Stimulated activated CD8-positive, alpha-beta memory T cell treated with anti-CD3 and anti-CD28 coated beads, Interleukin-15, amount 100 ng/mL, for 24 hours (primary cell): ENCODE results near the gene GHRL.
"Not testable (repeated sequence)": the region's sequence is repeated elsewhere in the genome, so short reads cannot be mapped to it uniquely, and the experiment has no call there.

Experiments used
- DNase-seq: peaks from one replicate; pipeline ENCODE4 v3.0.0-alpha.2; 2020; ENCODE audit warnings: low read depth

GHRL gene

DNA sequence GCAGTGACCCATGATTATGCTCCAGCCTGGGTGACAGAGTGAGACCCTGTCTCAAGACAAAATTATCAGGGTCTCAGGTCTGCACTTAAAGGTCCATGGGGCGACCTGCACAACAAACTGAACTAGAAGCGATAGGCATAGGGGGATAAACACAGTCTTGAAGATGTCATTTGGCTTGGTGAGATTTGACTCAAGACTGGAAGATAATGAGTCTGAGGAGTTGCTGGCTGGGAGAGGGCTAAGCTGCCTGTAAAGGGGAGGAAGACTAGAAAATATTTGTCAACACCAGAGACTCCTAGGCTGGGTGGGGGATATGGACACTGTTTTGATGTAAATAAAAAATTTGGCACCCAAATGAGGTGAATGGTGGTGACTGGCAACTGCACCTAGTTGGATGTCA, 19.8 kb downstream of the GHRL start:
- no peak for DNase-seq

DNA sequence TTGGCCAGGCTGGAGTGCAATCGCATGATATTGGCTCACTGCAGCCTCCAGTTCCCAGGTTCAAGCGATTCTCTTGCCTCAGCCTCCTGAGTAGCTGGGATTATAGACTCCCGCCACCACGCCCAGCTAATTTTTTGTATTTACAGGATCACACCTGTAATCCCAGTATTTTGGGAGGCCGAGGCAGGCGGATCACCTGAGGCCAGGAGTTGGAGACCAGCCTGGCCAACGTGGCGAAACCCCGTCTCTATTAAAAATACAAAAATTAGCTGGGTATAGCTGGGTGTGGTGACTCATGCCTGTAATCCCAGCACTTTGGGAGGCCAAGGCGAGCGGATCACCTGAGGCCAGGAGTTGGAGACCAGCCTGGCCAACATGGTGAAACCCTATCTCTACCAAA, 20.3 kb downstream of the GHRL start:
- DNase-seq, result not testable (repeated sequence)

DNA sequence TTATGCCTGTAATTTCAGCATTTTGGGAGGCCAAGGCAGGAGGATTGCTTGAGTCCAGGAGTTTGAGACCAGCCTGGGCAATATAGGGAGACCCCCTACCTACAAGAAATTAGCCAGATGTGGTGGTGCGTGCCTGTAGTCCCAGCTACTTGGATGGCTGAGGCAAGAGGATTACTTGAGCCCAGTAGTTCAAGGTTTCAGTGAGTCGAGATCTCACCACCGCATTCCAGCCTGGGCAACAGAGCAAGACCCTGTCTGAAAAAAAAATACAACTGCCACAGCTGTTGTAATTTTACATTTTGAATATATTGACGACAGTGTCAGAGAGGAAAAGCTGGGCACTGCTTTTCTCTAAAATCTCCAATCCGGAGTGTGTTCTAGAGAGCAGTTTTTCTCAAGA, 23.3 kb downstream of the GHRL start:
- no peak for DNase-seq

DNA sequence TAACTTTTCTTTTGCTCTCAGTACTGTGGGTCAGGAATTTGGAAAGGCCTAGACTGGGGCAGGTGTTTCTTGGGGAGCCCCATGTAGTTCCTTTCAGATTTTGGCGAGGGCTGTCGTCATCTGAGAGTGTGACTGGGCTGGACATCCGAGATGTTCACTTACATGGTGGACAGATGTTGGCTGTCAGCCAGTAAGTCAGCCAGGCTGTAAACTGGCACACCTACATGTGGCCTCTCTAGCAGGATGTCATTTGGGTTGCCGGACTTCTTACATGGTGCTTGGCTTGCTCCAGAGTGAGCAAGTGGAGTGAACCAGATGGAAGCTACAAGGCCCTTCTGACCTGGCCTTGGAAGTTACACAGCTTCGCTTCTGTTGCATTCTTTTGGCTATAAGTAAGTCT, 23.8 kb downstream of the GHRL start:
- no peak for DNase-seq

DNA sequence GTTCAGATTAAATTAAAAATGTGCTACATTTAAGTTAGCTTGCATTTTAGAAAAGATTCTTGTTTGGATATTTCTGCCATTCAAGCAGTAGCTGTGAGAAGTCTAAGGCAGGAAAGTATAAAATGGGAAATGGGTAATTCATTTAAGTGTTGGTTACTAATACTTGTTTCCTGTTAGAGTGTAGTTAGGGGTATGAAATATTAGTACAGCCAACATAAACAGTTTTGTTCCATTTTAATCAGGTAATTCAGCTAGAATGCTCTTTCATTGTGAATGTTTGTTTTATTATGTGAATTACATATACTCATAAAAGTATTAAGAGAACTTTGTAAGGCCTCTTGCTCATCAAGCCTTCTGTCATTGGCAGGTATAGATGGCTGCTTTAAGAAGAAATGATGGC, 24.6 kb downstream of the GHRL start:
- no peak for DNase-seq

GRCh38 chr3:10266936-10267335, 25.8 kb downstream of the GHRL start:
- DNase-seq, result not testable (repeated sequence)

- DNase-seq, result no peak
Observed at GRCh38 chr3:10265833-10266232, 26.9 kb downstream of the GHRL start.

DNA sequence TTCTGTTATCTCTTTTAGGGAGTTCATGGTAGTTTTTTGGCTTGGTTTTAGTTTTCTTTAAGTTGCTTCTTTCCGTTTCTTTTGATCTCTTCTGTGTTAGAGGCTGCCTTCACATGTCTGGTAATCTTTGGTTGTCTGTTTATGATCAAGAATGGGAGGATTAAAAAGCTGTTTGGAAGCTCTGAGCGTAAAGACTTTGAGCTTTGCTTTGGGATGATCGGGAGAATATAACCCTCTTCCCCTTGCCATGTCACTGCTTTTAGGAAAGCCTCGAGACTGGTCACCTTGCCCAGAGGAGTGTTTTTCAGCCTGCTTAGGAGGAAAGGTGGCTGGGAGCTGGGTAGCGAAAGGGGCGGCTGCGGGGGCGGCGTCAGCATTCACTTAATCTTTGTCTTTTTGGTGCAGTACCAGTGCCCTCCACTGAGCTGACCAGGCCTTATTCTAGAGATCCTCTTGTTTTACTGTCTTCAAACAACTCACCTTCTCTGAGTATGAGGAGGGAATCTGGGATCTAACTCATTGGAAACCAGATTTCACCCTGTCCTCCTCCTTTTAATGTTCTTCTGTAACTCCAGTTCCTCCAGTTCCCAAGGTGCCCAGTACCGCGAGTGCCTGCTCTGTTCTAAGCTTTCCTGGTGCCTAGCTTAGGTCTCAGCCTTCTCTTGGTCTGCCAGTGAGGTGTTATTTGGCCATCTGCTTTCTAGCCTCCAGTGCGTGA, 28.9 kb downstream of the GHRL start:
- DNase-seq, result peak; percentile 29

DNA sequence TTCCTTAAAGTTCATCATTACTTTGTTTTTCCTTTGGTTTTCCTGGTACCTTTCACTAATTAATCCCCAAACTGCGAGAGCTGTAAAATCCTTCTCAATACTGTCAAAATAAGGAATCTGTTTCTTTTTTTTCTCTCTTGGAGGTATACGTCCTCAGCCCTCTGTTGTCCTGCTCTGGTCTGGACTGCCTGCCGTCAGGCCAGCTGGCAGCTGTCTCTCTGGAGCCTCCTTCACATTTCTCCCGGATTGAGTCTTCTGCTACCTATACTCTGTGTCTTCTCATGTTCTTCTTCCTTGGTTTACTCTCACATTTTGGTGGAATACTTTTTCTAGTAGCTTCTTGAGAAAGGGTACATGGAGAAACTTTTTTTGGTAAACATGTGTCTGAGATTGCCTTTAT, 30.7 kb downstream of the GHRL start:
- DNase-seq, result no peak

GRCh38 chr3:10260211-10260701, 32.5 kb downstream of the GHRL start:
- no peak for DNase-seq

- DNase-seq, result no peak
Observed at GRCh38 chr3:10259798-10260197, 32.9 kb downstream of the GHRL start.

DNA sequence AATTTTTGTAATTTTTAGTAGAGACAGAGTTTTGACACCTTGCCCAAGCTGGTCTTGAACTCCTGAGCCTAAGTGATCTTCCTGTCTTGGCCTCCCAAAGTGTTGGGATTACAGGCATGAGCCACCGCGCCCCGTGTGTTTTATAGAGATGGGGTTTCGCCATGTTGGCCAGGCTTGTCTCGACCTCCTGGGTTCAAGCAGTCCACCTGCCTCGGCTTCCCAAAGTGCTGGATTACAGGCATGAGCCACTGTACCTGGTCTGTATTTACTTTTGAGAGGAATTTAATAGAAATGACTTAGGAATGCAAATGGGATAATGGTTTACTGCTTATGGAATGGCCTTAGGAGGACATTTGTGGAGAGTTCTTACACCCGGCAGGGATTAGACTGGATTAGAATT, 33.7 kb downstream of the GHRL start:
- DNase-seq, result no peak

GRCh38 chr3:10255835-10256234, 36.9 kb downstream of the GHRL start:
- DNase-seq, result no peak

DNA sequence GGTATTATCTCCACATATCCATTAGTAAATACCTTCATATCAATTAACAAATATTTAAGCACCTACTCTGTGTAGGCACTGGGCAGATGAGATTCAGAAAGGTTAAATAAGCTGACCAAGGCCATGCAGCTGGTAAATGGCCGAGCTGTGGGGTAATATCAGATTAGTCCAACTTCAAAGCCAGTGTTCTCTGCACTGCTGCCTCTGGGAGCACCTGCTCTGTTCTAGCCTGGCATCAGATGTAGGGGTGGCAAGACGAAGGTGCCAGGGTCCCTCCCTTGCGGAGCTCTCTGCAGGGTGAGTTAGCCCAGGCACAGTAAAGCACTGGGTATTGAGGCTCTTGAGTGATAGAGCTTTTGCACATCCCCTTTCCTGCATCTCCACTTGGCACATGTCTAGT, 39.0 kb downstream of the GHRL start:
- no peak for DNase-seq

- DNase-seq, result no peak
Observed at GRCh38 chr3:10251006-10251405, 41.7 kb downstream of the GHRL start.

DNA sequence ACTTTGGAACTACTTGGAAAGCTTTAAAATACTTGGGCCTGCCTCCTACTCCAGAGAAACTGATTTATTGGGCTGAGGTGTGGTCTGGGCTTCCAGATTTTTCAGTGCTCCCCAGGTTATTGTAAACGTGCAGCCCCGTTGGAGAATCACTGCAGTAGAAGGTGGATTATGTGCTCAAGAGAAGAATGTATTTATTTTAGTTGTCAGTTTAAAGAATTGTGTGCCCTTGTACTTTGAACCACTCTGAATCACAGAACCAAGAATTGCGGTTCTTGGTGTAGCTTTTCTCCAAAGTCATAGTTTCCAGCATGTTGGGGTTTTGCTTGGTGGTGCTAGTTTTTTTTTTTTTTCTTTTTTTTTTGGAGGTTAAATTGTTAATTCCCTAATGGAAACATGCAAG, 42.9 kb downstream of the GHRL start:
- no peak for DNase-seq

GRCh38 chr3:10248984-10249748, 43.6 kb downstream of the GHRL start:
- peak; percentile 26 for DNase-seq

DNA sequence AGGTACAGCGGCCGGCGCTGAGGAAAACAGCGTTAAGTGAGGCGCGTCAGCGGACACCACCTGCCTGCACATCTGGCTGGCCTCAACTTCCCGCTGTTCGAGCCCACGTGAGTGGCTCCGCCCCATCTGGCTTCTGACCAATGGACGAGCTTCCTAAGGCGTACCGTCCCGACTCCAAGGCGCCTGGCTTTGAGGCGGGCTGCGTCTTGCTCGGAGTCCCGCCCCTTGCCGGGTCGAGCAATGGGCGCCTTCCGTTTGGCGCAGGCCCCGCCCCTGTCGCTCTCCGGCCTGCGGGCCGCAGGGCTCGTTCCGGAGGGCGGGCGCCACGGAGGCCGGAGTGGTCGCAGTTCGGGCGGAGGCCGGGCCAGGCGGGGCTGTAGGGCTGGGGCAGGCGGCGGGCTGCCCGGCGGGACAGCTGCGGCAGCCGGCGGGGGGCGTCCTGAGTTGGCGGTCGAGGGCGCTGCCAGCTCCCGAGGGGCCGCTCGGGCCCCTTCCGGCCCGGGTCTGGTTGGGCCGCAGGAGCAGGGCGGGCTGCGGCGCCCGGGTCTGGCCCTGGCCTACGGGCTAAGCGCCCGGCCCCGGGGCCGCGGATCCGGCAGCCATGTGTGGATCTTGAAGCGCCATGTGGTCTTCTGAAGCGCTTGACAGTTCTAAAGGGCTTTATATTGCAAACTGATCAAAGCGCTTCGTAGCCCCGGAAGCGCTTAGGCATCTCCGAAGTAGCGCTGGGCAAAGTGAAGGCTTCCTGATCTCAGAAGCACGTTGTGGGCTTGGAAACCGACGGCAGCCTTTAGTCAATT, 44.4 kb downstream of the GHRL start, which contains the start of gene TATDN2:
TSS of gene TATDN2 (plus strand) at position 276 of the 800 bp plus-strand sequence. CDS start 742 bp downstream, outside the sequence.
- DNase-seq, result peak; percentile 70

DNA sequence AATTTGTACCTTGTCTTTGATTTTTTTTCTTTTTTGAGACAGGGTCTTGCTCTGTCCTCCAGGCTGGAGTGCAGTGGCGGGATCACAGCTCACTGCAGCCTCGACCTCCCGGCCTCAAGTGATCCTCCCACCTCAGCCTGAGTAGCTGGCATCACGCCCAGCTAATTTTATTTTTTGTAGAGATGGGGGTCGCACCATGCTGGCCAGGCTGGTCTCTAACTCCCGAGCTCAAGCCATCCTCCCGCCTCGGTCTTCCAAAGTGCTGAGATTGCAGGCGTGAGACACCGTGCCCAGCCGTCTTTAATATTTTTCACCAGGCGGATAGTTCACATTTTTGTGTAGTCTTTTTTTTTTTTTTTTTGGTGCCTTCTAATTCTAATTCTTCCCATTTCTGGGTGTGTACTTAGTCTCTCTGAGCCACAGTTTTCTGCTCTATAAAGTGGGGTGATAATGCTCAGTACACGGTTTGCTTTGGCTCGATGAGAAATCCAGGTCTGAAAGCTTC, 45.0 kb downstream of the GHRL start:
- DNase-seq, result no peak

GRCh38 chr3:10245081-10245712, 47.5 kb downstream of the GHRL start:
- DNase-seq, result no peak

- DNase-seq, result no peak
Observed at GRCh38 chr3:10244009-10244408, 48.7 kb downstream of the GHRL start.
